Progenitor cell of endocrine pancreas (in vitro differentiated cells): ENCODE data around the gene VSIG1. TPM values are rescaled to one million over a fixed set of nuclear protein-coding genes. Genes with fewer than 3 reads are reported as not detected.

Source experiments
- DNase-seq: peaks from one replicate; pipeline ENCODE4 v3.0.0; 2021; ENCODE audit warnings: low spot score; ENCODE audit not compliant: unreplicated experiment
- H3K27ac Mint-ChIP-seq: 2 replicates; pipeline ENCODE4 v1.8.0; 2021; ENCODE audit warnings: mild to moderate bottlenecking, moderate library complexity, mixed read lengths
- H3K27me3 Mint-ChIP-seq: 2 replicates; pipeline ENCODE4 v1.8.0; 2021; ENCODE audit warnings: mixed read lengths
- H3K36me3 Mint-ChIP-seq: 2 replicates; pipeline ENCODE4 v1.8.0; 2022; ENCODE audit warnings: mixed read lengths; ENCODE audit not compliant: insufficient read depth
- H3K4me1 Mint-ChIP-seq: 2 replicates; pipeline ENCODE4 v1.8.0; 2021; ENCODE audit warnings: low read depth, mixed read lengths
- H3K4me3 Mint-ChIP-seq: 2 replicates; pipeline ENCODE4 v1.8.0; 2021; ENCODE audit warnings: low read depth, mild to moderate bottlenecking, moderate library complexity, mixed read lengths
- H3K9me3 Mint-ChIP-seq: 2 replicates; pipeline ENCODE4 v1.8.0; 2021; ENCODE audit warnings: low read depth, mixed read lengths
- total RNA-seq: library from RNA; stranded (reverse); gene quantifications from 2 replicates; pipeline ENCODE4 v1.2.1, GENCODE V29; 2021
- TF ChIP-seq, protein P1 (sequence below): fragments of 200-600 bp; sonication (generic); IDR thresholded peaks from one replicate; pipeline ENCODE4 v1.5.0; 2021; ENCODE audit warnings: antibody characterized with exemption, mild to moderate bottlenecking; ENCODE audit not compliant: unreplicated experiment

VSIG1 gene
- total RNA-seq, 1 donor from 2014 or later, result 67.9 TPM

DNA sequence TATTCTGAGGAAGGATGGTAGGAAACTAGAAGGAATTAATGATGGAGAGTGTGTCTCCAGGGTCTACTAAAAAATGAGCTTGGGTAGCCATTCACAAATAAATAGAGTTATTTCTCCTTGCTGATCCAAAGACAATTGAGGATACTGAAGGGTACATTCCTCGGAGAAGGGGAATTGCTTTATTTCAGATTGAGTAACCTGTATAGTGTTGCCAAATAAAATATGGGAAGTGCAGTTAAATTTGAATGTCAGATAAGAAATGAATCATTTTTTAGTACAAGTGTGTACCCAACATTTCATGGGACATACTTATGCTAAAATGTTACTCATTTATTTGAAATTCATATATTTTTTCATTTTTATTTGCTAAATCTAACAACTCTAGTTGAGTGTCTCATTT, 16.0 kb upstream of the VSIG1 start:
- Mint-ChIP-seq H3K4me3 (no peak overlapping the region), H3K36me3 (no peaks in the 10 kb centered on the region), H3K4me1 (peaks cover 20% of the 10 kb centered on the region), H3K9me3 (peaks cover 8% of the 10 kb centered on the region), H3K27ac (no peak overlapping the region), H3K27me3 (no peaks in the 10 kb centered on the region)
- TF ChIP-seq, protein P1, sequence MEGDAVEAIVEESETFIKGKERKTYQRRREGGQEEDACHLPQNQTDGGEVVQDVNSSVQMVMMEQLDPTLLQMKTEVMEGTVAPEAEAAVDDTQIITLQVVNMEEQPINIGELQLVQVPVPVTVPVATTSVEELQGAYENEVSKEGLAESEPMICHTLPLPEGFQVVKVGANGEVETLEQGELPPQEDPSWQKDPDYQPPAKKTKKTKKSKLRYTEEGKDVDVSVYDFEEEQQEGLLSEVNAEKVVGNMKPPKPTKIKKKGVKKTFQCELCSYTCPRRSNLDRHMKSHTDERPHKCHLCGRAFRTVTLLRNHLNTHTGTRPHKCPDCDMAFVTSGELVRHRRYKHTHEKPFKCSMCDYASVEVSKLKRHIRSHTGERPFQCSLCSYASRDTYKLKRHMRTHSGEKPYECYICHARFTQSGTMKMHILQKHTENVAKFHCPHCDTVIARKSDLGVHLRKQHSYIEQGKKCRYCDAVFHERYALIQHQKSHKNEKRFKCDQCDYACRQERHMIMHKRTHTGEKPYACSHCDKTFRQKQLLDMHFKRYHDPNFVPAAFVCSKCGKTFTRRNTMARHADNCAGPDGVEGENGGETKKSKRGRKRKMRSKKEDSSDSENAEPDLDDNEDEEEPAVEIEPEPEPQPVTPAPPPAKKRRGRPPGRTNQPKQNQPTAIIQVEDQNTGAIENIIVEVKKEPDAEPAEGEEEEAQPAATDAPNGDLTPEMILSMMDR, result no peak
- DNase-seq, result no peak

DNA sequence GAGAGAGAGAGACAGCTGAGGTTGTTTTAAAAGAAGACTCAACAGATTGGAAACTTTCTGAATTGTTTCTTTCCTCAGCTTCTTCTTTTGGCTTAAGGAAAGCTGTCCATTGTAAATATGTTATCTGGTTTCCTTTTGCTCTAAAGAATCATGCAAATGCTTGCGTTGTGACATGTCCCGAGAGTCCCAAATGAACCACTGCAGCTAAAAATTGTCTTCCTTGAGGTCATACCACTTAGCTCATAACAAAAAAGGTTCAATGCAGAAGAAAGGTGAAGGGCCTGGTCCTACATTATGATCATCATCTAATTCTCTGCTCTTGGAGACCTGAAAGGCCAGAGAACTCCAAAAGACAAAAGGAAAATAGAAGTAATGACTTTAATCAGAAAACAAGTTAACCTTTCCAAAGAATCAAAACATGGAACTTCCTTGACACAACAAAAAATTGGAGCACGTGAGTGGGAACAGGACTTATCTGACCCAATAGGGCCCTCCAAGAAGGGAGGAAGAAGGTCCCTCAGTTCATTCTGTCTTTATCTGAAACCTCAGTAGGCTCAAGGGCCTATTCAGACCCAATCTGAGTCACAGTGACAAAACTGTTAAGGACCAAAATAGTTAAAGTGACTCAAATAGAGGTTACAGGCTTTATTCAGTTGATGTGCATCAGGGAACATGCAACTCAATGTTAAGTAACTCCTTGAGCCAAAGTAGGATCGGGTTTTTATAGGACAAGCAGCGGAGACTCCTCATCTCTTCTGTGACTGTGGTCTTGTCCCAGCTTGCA, 14.7 kb upstream of the VSIG1 start:
- Mint-ChIP-seq H3K9me3 (no peaks in the 10 kb centered on the region), H3K4me3 (no peak overlapping the region), H3K27ac (no peak overlapping the region), H3K27me3 (no peaks in the 10 kb centered on the region), H3K4me1 (peaks cover 25% of the 10 kb centered on the region), H3K36me3 (no peaks in the 10 kb centered on the region)
- no peak for DNase-seq
- TF ChIP-seq, protein P1, result no peak

DNA sequence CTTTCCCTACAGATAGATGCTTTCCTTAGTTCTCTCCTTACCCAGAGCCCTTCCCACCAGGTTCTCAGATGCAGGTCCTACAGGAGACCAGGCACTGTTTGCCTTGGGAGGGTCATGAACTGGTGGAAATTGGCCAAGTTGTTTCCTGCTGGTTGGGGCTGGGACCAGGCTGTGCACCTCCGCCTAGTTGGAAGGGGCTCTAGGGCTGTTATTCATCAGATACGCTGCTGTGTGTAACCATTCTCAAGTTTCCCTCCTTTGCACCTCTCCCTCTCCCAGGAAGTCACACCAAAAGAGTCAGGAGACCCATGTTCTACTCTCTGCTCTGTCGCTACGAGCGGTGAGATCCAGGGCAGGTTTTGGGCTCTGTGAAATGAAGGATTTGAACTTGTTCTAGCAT, 11.9 kb upstream of the VSIG1 start:
- TF ChIP-seq, protein P1, result no peak
- Mint-ChIP-seq H3K36me3 (no peaks in the 10 kb centered on the region), H3K4me3 (no peak overlapping the region), H3K4me1 (peaks cover 49% of the 10 kb centered on the region), H3K27me3 (no peaks in the 10 kb centered on the region), H3K9me3 (no peaks in the 10 kb centered on the region), H3K27ac (no peak overlapping the region)
- DNase-seq, result no peak

DNA sequence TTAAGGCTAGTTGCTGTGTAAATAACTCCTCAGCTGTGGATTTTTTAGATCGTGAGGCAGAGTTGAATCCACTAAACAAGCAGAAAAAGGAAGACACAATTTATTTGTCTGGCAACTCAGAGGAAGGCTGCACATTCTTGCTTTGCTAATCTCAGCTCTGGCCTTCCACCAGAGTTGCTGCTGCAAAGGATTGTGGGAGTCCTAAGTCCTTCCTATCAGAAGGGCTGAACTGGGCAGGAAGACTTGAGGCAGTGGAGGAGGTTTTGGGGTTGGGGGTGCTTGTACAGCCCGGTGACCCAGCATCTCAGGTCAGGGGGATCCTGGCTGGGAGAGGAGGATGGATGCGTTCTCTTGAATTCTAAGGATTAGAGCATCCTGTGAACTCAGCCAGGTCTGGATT, 11.0 kb upstream of the VSIG1 start:
- TF ChIP-seq, protein P1, result no peak
- no peak for DNase-seq
- H3K36me3 Mint-ChIP-seq, result no peaks in the 10 kb centered on the region
- H3K4me3 Mint-ChIP-seq, result no peak overlapping the region
- H3K27ac Mint-ChIP-seq, result peak overlapping the region; percentile 29
- H3K9me3 Mint-ChIP-seq, result no peaks in the 10 kb centered on the region
- peaks cover 52% of the 10 kb centered on the region for H3K4me1 Mint-ChIP-seq
- H3K27me3 Mint-ChIP-seq, result no peaks in the 10 kb centered on the region

DNA sequence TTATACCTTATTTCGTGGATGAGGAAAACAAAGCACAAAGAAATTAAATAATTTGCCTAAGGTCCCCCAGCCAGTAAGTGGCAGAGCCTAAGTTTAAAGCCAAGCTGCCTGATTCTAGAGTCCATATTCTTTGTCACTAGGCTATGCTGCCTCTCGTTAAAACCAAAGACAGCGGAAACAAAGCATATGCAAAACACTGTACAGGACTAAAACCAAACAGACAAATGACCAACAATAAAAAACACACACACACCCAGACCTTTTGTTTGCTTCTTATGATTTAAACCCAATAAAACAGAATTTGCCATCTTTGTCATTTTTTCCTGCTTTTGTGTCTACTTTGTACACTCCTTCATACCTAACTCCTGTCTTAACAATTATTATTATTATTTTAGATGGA, 10.1 kb upstream of the VSIG1 start:
- TF ChIP-seq, protein P1, result no peak
- no peak overlapping the region for H3K27ac Mint-ChIP-seq
- no peaks in the 10 kb centered on the region for H3K27me3 Mint-ChIP-seq
- H3K4me3 Mint-ChIP-seq, result no peak overlapping the region
- no peaks in the 10 kb centered on the region for H3K9me3 Mint-ChIP-seq
- H3K4me1 Mint-ChIP-seq, result peaks cover 46% of the 10 kb centered on the region
- DNase-seq, result no peak
- H3K36me3 Mint-ChIP-seq, result no peaks in the 10 kb centered on the region
